ENCODE data around the gene CSNK1D. TPM values are rescaled to one million over a fixed set of nuclear protein-coding genes. Genes with fewer than 3 reads are reported as not detected.
"Not testable (repeated sequence)": the region's sequence is repeated elsewhere in the genome, so short reads cannot be mapped to it uniquely, and the experiment has no call there.

CSNK1D gene
- total RNA-seq, 1 donor, result 73.5 TPM

DNA sequence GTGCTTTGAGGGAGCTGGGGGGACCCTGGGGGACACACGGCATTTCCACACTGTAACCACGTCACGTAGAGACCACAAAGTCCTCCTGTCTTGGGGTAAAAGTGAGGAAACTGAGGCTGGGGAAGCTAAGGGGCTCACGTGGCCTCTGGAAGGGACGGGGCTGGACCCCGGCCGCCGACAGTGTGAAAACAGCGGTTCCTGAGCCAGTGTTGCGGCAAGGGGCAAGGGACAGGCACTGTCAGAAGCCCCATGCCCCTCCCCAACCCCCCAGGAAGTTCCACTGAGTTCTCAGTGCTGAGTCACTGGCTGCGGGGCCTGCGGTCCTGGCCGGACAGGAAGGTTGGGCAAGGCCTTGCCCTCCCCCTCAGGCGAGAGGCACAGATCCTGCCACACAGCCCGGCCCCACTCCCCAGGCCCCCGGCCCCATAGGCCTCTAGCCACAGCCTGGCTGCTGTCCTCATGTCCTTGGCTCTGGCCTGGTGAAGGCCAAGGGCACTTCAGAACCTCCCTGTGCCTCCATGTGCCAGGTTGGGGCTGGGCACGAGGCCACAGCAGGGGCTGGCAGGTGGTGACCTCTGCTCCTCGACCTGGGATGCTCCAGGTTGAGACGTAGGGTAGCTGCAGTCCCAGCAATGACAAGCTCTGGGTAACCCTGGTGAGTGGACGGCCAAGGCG, 55.8 kb downstream of the CSNK1D start:
- no peak for DNase-seq (ENCODE audit: low read depth in 2 of 3, low spot score in 2 of 3)

DNA sequence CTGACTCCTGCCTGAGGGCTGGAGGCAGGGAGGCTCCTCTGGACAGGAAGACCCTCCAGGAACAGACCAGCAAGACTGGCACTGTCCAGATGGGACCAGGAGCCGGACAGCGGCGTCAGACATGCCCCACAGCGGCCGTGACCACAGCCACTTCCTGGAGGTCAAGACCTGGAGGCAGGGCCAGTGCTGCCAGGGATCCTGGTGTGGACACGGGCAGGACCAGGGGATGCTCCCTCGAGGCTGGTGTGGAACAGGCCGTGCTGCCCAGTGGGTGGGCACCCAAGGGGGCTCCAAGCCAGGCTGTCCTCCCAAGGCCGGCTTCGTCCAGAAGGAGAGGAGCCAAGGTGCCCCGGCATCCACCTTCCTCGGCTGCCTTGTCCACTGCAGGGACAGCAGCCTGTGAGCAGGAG, 56.4 kb downstream of the CSNK1D start:
- no peak for DNase-seq (ENCODE audit: low read depth in 2 of 3, low spot score in 2 of 3)

DNA sequence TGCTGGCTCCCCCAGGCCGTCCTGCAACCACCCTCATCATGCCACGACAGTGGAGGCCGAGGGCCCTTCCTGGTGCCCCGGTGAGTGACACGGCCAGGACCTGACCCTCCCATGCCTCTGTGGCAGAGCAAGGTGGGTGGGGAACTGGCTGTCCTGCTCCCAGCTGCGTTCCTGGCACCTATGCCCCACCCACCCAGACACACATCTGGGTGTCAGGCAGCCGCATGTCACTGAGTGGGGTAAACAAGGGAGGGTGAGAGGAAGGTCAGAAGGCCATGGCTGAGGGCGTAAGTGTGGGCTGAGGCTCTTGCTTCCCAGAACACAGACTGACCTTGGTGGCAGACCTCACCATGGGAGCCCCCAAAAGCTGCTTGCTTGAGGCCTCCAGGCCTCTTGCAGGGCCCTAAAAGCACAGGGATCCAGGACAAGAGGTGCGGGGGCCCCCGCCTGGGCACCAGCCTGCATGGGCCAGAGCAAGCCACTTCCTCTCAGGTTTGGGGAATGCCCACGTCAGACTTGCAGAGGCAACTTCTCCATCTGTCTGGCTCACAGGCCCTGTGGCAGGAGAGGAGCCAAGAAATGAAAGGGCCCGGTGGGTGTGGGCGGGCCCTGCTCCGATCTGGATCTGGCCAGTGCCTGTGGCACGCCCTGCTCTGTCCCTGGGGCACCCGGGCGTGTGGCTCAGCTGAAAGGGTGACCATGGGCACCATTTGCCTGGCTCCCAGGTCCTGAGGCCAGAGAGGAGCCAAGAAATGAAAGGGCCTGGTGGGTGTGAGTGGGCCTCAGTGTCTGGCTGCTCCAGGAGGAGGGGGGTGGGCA, 57.0 kb downstream of the CSNK1D start:
- peak in 2 of 3 donors; percentile 88 to 93 for DNase-seq (ENCODE audit: low read depth in 2 of 3, low spot score in 2 of 3)

DNA sequence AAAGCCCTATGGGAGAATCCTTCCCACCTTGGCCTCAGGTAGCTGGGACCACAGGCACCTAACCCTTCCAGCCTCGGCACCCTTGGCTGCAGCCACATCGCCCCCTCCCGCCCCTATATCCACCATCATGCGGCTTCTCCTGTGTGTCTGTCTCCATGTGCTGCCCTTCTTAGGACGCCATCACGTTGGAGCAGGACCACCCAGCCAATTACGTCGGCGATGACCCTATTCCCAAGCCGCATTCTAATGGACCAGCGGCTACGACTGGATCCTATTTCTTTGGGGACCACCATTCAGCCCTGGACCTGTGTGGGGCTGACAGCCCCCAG, 57.6 kb downstream of the CSNK1D start:
- DNase-seq (ENCODE audit: low read depth in 2 of 3, low spot score in 2 of 3), result no peak

DNA sequence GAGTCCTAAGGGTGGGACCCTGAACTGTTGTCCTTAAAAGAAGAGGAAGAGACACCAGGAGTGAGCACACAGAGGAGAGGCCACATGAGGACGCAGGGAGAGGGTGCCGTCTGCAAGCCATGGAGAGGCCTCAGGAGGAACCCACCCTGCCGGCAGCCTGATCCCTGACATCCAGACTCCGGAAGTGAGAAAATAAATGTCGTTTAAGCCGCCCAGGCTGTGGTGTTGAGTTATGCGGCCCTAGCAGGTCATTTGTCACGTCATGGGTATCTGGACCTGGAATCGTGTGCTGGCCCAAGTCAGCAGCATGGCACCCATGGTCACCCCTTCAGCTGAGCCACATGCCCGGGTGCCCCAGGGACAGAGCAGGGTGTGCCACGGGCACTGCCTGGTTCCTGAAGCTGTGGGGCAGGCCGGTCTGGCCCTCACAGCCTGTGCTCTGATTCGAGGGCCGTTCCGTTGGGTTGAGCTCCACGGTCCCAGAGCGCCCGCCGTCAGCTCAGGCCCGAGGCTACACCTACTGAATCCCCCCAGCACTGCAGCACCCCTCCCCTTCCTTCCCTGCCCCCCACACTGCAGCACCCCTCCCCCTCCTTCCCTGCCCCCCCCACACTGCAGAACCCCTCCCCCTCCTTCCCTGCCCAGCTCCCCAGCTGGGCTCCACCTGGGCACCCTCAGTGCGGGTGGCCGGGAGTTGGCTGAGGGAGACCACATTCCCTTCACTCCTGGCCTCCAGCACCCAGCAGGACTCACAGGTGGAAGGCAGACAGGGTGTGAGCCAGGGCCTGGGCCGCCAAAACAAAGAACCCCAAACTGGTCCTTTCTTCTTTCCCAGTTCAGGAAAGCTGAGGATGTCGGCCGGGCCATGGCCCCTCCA, 58.2 kb downstream of the CSNK1D start:
- DNase-seq (ENCODE audit: low read depth in 2 of 3, low spot score in 2 of 3), result no peak

DNA sequence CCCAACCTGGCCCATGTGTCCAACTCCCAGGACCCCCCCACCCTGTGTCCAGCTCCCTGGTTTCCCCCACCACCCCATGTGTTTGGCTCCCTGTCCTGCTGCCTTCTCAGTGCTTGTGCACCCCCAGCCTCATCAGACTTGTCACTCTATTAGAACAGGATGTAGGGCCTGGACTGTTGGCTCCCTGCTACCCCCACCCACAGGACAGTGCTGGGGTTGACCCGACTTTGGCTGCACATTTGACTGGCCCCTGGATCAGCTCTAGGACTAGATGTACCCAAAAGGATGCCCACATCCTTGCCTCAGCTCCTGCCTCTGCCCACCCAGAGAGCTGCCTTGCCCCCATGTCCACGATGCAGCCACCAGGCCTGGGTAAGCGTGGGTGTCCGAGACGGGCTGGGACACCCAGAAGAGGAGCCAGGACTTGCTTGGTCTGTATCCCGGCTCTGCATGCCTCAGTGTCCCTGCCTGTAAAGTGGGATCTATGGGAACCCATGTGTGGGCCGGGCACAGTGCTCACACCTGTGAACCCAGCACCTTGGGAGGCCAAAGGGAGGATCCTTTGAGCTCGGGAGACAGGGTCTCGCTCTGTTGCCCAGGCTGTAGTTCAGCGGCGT, 59.4 kb downstream of the CSNK1D start:
- no peak for DNase-seq (ENCODE audit: low read depth in 2 of 3, low spot score in 2 of 3)

DNA sequence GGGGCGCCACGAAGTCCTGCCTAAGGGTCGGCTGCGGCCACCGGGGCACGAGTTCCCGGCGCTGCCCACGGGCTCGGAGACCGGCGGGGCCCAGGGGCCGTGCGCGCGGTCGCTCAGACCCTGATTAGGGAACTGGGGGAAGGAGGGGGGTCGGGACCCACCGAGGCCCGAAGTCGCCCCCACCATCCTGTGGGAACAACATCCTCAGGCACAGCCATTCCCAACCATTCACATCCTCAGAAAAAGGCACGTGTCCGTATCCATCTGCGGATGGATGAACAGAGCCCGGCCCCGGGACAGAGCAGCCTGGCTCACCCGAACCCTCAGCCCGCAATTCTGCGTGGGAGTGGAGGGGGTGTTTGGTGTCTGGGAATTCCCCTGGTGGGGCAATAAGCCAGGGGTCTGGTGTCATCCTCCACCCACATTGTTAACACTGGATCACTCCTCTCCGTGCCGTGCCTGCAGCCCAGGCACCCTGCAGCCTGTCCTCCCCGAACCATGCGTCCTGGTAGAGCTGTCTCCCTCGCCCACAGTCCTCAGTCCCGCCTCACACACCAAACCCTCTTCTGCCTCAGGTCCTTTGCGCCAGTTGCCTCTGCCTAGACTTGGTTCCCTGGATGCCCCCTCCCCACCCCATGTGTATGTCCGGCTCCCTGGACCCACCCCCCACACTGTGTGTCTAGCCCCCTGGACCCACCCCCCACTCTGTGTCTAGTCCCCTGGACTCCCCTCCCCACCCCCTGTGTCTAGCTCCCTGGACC, 60.1 kb downstream of the CSNK1D start:
- DNase-seq (ENCODE audit: low read depth in 2 of 3, low spot score in 2 of 3), result peak in 1 of 3 donors; percentile 23

DNA sequence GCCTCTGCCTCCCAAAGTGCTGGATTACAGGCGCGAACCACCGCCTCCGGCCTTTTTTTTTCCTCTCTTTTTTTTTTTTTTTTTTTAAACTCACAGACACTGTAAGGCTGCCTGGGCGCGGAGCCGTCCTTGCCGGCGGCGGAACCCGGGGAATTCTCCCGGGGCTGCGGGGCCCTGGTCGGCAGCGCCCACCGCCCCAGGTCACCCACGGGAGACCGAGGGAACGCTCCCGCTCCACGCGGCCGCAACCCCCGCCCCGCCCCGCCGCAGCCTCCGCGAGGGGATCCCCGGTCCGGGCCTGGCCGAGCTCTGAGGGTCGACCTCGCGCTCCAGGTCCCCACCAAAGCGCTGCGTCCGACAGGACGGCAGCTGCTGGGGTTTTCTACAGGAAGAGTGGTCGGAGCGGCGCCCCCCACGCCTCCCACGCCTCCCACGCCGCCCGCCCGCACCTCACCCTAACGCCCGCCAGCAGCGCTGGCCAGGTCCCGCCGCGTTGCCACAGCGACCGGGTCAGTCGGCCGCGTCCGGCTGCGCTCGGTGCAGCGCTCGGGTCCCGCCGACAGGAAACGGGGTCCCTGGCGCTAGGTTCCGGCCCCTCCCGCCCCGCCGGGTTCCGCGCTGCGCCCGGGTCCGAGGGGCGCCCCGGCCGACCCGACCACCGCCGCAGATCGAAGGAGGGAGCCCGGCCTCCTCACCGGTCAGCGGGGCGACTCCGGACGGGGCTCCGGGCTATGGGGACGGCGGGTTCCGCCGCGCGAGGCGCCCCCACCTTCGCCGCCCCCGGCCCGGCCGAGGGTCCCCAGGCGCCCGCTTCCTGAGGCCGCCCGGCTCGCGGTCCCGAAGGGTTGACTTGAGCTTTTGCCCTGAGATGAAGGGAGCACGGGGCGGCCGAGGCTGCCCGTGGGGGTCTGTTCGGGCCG, 60.9 kb downstream of the CSNK1D start, which contains the start of gene CCDC57:
Gene CCDC57 (minus strand): TSS at position 512 of the 920 bp plus-strand sequence. CDS start 10,898 bp downstream, outside the sequence.
- peak in 2 of 3 donors; percentile 59 to 66 for DNase-seq (ENCODE audit: low read depth in 2 of 3, low spot score in 2 of 3)

DNA sequence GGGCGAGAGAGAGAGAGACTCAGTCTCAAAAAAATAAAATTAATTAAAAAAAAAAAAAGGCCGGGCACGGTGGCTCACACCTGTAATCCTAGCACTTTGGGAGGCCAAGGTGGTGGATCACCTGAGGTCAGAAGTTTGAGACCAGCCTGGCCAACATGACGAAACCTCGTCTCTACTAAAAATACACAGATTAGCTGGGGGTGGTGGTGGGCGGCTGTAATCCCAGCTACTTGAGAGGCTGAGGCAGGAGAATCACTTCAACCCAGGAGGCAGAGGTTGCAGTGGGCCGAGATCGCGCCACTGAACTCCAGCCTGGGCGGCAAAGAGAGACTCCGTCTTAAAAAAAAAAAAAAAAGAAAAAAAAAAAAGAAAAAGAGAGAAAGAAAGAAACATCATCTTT, 62.8 kb downstream of the CSNK1D start:
- DNase-seq (ENCODE audit: low read depth in 2 of 3, low spot score in 2 of 3), result not testable (repeated sequence)

DNA sequence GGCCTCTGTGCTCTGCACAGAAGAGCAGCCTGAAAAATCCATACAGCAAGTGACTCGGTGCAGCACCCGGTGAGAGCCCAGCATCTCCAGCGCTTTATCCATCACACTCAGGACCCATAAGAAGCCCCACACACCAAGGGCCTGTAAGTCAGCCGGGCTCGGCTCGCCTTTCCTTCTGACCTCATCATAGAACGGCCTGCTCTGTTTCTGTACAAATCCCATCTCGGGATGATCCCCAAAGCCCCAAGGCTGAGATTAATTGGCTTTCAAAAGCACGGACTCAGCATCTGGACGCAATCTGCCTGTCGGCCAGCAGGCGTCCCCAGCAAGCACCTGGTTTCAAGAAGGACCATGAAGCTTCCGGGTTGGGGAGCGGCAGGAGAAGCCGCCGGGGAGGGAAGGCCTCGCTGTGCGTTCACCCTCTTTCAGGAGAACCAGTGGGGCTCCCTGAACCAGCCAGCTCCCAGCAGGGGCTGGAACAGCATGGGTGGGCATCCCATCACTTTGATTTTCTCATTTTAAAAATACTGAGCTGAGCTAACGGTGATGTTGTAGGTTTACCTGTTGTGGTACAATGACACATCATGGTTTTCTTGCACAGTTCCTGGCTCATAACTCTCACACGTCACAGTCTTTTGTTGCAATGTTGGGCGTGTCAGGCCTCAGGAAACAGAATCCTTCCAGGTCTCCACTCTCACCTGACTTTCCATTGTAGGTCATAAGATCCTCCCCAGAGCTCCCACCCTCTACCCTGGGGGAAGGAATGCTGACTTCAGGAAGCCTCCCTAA, 67.6 kb downstream of the CSNK1D start:
- DNase-seq (ENCODE audit: low read depth in 2 of 3, low spot score in 2 of 3), result peak in 2 of 3 donors; percentile 84 to 86

DNA sequence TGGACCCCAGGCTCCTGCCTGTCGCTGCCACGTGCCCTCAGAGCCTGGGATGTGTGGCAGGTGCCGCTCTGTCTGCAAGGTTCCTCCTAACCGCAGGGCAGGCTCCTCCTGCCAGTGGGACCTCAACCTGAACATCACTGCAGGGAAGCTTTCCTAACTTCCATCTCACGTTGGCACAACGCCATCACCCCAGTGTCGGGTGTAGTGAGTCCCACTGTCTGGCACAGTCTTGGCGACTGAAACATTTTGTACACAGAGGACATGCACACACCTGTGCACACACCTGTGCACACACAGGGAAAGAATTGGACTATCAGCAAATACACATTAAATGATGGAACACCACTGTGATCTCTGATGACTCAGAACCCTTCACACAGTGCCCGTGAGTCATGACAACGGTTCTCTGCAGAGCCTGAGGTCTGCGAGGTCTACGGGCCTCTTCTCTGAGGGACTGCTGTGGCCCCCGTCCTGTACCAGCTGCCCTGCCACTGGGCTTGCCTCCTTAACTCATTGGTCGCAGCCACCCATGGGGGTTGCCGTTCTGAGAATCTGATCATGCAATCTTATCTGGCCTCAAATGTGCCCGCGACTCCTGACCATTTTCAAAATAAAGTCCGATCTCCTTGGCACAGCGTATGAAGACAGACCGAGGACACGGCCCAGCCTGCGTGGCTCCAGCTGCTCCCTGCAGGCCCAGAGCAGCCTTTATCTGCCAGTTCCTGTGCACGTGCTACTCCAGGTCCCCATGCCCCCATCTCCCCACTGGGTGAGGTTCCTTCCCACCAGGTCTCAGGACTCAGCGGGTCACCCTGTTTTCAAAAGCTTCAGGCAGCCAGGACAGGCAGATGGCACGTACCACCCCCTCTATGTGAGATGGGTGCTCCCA, 68.4 kb downstream of the CSNK1D start:
- DNase-seq (ENCODE audit: low read depth in 2 of 3, low spot score in 2 of 3), result no peak

DNA sequence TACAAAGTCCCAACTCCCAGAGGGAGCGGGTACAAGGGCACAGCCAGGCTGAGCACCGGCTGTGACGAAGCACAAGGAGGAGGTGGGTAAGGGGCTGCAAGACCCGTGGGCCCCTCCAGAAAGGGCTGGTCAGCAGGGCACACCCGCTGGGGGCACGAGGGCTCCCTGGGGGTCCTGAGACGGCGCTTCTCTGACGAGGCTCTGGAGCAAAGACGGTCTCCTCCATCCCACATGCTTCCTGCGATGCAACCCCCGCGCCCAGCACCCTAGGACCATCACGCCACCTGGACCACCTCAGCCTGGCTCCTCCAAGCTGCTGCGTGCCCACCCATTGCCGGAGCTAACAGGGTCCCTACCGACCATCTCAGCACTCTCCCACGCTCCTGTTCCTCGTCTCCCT, 69.6 kb downstream of the CSNK1D start:
- no peak for DNase-seq (ENCODE audit: low read depth in 2 of 3, low spot score in 2 of 3)

DNA sequence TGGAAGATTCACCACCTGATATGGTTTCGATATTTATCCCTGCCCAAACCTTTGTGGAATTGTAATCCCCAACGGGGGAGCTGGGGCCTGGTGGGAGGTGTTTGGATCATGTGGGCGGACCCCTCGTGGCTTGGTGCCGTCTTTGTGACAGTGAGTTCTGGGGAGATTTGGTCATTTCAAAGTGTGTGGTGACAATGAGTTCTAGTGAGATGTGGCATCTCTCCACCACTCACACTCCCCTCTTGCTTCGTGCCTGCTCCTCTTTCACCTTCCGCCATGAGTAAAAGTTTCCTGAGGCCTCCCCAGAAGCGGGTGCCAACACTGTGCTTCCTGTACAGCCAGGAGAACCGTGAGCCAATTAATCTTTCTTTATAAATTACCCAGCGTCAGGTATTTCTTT, 70.5 kb downstream of the CSNK1D start:
- DNase-seq (ENCODE audit: low read depth in 2 of 3, low spot score in 2 of 3), result no peak

DNA sequence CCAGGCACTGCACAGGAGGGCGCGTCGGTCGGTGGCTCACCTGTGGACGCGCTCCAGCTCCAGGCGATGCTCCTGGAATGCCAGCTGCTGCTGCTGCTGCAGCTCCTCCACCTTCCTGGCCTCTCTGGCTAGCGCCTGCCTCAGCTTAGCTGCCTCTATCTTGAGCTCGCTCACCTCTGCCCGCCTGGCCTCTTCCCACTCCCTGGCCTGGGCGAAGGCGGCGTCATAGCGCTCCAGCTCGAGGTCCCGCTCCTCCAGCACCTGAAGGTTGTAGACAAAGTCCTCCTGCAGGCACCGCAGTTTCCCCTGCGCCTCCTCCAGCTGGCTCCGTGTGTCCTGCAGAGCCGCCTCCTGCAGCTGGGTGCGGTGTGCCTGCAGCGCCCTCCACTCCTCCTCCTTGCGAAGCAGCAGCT, 72.0 kb downstream of the CSNK1D start:
- no peak for DNase-seq (ENCODE audit: low read depth in 2 of 3, low spot score in 2 of 3)

DNA sequence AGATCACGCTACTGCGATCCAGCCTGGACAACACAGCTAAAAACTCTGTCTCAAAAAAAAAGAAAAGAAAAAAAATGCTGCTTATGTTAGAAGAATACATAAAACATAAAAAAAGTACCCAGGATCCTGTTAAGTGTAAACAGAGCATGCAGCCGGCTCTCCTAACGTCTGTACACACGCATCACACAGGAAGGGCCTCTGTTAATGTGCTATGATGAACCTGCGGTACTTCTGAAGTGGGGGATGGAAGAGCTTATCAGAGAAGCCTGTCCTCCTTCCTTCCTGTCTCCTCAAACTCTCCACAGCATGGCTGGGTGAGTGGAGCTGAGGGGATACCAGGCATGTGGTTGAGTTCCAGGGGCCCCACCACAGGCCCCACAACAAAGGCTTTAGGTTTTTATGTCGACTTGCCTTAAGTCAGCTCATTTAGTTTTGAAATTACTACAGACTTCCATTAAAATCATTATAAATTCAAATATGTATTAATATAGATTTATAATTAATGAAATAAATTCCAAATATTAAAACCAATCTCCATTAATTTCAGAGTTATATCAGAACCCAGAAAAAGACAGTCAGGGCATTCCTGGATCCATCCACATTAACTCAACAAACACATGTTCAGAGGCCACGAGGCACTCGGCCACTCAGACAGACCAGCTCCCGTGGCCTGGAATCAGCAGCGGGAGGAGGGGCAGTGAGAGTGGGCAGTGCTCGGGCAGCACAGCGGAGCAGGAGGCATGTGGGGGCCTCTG, 72.6 kb downstream of the CSNK1D start:
- DNase-seq (ENCODE audit: low read depth in 2 of 3, low spot score in 2 of 3), result peak; percentile 63 to 91 (median 78)

DNA sequence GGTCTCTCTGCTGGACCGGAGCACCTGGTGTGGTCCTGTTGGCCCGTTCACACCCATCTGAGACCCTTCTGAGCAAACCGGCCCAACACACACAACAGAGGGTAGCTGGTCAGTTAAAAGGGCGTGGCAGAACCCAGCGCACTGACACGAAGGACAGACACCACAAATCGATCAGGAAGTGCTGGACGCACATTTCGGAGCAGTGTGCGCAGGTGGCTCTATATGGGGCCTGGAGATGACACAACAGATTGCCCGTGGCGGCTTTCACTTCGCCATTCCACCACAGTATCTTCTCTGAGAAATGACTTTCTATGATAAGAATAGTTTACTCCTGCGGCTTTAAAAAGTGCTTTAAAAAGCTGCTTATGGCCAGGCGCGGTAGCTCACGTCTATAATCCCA, 73.4 kb downstream of the CSNK1D start:
- no peak for DNase-seq (ENCODE audit: low read depth in 2 of 3, low spot score in 2 of 3)
